Measurements from ENCODE around the gene SSH3.
A peak's percentile ranks its signal among the peaks of the same experiment; 100 is the strongest.

SSH3 gene

DNA sequence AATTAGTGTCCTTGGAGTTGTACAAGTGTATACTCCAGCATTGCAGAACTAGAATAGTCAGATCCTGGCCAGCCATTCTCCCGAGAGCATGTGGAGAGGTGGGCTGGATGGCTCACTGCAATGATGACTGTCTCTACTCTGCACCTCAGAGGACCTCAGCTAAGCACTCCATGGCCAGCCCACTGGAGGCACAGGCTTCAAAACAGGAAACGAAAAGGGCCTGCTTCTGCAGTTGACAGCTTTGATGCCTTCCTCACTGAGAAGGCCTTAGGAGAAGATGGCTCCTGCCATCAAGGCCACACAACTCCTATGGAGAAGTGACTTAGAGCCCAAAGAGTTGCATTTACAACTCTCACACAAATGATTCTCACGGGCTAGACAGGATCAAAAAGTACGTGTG is 40.9 kb downstream of the SSH3 start:
- no peak overlapping the region for H3K4me3 ChIP-seq (replicated peaks; ENCODE audit: low read depth, low read length)
- TF ChIP-seq CTCF (IDR thresholded peaks at IDR 0.05; ENCODE audit: low read depth, low read length, missing control alignments) = no peak
- no peak for DNase-seq (ENCODE audit: extremely low read depth, low read depth)

- TF ChIP-seq CTCF (IDR thresholded peaks at IDR 0.05; ENCODE audit: low read depth, low read length, missing control alignments) = no peak
- DNase-seq (ENCODE audit: extremely low read depth, low read depth) = no peak
- H3K4me3 ChIP-seq (replicated peaks; ENCODE audit: low read depth, low read length) = no peak overlapping the region
These were observed 42.1 kb downstream of the SSH3 start for GRCh38 chr11:67345247-67345919.

DNA sequence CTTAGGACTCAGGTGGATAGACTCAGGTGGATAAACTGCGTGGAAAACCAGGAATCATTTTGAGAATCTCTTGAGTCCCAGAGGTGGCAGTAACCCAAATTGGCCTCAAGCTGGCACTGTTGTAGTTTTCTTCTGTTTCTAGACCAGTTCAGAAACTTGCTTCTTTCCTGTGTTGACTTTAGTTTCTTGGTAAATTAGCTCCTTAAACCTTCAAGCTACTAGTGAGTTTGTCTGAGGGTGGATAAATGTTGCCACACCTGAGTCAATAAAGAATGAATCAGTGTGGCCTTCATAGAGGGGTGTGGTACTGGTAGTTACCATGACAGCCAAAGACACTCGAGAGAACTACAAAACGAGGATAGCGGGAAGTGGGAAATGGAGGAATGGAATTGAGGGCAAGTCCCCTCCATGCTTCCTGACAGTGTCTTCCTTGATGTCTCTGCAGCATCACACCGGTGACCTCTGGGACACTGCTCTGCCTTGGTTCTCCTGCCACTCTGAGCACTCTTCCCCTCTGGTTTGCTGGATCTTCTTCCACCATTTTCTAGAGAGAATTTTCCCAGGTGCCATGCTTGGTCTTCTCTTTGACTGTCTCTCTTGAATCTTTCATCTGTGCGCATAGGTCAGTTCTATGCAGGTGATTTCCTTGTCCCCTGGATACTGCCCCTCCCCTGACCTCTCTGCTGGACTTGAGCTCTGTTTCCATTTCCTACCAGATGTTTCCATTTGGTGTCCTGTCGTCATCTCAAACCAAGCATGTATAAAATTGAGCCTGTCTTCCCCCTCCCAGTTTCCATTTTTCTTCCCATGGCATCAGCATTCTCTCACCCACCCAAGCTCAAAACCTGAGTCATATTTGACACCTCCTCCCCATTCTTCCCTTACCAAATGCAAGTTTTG is 42.8 kb downstream of the SSH3 start:
- DNase-seq (ENCODE audit: extremely low read depth, low read depth) = no peak
- H3K4me3 ChIP-seq (replicated peaks; ENCODE audit: low read depth, low read length) = no peak overlapping the region
- TF ChIP-seq CTCF (IDR thresholded peaks at IDR 0.05; ENCODE audit: low read depth, low read length, missing control alignments) = peak; percentile 81

GRCh38 chr11:67347964-67348749 is 44.8 kb downstream of the SSH3 start:
- peak overlapping the region; percentile 10; the same call in 1 of the 2 replicates for H3K4me3 ChIP-seq (replicated peaks; ENCODE audit: low read depth, low read length)
- TF ChIP-seq CTCF (IDR thresholded peaks at IDR 0.05; ENCODE audit: low read depth, low read length, missing control alignments) = no peak
- DNase-seq (ENCODE audit: extremely low read depth, low read depth) = peak; percentile 81

- DNase-seq (ENCODE audit: extremely low read depth, low read depth) = no peak
- no peak for TF ChIP-seq CTCF (IDR thresholded peaks at IDR 0.05; ENCODE audit: low read depth, low read length, missing control alignments)
- H3K4me3 ChIP-seq (replicated peaks; ENCODE audit: low read depth, low read length) = no peak overlapping the region
These were observed 45.7 kb downstream of the SSH3 start for GRCh38 chr11:67349036-67349435.

DNA sequence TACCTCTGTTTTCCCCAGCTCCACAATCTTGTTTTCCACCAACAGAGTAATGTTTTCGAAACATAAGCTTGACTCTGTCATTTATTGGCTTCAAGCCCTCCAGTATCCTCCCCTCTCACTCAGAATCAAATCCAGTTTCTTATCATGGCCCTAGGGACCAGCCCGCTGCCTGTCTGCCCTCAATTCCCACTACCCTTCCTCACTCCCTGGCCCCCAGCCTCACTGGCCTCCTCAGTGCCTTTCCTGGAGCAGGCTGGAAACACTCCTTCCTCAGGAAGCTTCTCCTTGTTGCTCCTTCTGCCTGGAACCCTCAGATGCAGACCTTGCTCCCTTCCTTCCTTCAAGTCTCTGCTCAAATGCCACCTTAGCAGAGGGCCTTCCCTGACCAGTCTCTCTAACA is 46.1 kb downstream of the SSH3 start:
- H3K4me3 ChIP-seq (replicated peaks; ENCODE audit: low read depth, low read length) = no peak overlapping the region
- no peak for DNase-seq (ENCODE audit: extremely low read depth, low read depth)
- no peak for TF ChIP-seq CTCF (IDR thresholded peaks at IDR 0.05; ENCODE audit: low read depth, low read length, missing control alignments)
